ENCODE data around the gene GAN.
"Not testable (repeated sequence)": the region's sequence is repeated elsewhere in the genome, so short reads cannot be mapped to it uniquely, and the experiment has no call there.

The GAN gene

GRCh38 chr16:81422153-81422552 lies 107.4 kb downstream of the GAN start:
- not testable (repeated sequence) for DNase-seq (ENCODE audit: low read depth in 3 of 3, low spot score in 1 of 3)

- DNase-seq (ENCODE audit: low read depth in 3 of 3, low spot score in 1 of 3), result no peak
Observed at GRCh38 chr16:81424771-81425170, 110.0 kb downstream of the GAN start.

GRCh38 chr16:81427219-81427618 lies 112.5 kb downstream of the GAN start:
- no peak for DNase-seq (ENCODE audit: low read depth in 3 of 3, low spot score in 1 of 3)

GRCh38 chr16:81429045-81429521 lies 114.3 kb downstream of the GAN start:
- DNase-seq (ENCODE audit: low read depth in 3 of 3, low spot score in 1 of 3), result no peak

- no peak for DNase-seq (ENCODE audit: low read depth in 3 of 3, low spot score in 1 of 3)
Observed at GRCh38 chr16:81431554-81432353, 117.0 kb downstream of the GAN start.

GRCh38 chr16:81432937-81433557 lies 118.3 kb downstream of the GAN start:
- DNase-seq (ENCODE audit: low read depth in 3 of 3, low spot score in 1 of 3), result no peak

GRCh38 chr16:81435103-81435502 lies 120.3 kb downstream of the GAN start:
- no peak for DNase-seq (ENCODE audit: low read depth in 3 of 3, low spot score in 1 of 3)

- no peak for DNase-seq (ENCODE audit: low read depth in 3 of 3, low spot score in 1 of 3)
Observed at GRCh38 chr16:81435567-81435966, 120.8 kb downstream of the GAN start.

GRCh38 chr16:81436386-81436785 lies 121.6 kb downstream of the GAN start:
- DNase-seq (ENCODE audit: low read depth in 3 of 3, low spot score in 1 of 3), result no peak

- DNase-seq (ENCODE audit: low read depth in 3 of 3, low spot score in 1 of 3), result no peak
Observed at GRCh38 chr16:81437865-81438264, 123.1 kb downstream of the GAN start.
